Hepatic stellate cell (primary cell): ENCODE results near the gene FOXP4.
"Not testable (repeated sequence)": the region's sequence is repeated elsewhere in the genome, so short reads cannot be mapped to it uniquely, and the experiment has no call there.

Experiments
- DNase-seq: peaks from one replicate; pipeline ENCODE4 v3.0.0; 2011; ENCODE audit warnings: low spot score

Gene FOXP4

DNA sequence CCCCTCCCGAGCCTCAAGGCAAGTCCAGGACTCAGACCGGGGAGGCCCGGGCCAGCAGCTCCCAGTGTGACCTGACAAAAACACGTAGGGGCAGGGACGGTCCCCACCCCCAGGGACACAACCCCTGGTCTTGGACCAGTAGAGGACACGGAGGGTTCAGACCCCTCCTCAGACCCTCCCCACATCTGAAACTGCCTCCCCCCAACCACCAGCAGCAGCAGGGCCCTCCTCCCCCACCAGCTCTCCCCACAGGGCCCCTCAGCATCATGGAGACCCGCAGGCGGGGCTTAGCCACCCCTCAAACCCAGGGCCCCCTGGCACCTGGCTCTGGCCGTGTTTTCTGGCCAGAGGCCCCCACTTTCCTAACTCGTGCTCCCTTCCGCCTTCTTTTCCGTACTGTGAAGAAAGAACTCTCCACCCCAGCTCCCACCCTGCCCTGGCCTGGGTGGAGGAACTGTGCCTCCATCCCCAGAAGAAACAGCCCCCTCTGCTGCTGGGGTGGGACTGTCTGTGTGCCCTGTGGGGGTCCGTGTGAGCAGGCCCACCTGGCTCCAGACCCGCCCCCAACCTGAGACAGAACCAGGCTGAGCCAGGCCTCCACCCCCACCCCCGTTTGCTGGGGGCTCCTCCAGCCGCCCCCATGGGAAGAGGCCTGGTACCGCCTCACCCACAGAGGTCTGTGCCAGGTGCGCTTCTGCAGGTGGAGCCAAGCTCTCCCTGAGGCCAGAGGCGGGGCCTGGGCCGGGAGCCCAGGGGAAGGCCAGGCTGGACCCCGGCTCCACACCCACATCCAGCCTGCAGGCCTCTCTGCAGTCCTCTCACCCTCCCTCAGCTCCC, 53.1 kb downstream of the FOXP4 start:
- DNase-seq: no peak

GRCh38 chr6:41599852-41600445, 53.8 kb downstream of the FOXP4 start:
- no peak for DNase-seq

DNA sequence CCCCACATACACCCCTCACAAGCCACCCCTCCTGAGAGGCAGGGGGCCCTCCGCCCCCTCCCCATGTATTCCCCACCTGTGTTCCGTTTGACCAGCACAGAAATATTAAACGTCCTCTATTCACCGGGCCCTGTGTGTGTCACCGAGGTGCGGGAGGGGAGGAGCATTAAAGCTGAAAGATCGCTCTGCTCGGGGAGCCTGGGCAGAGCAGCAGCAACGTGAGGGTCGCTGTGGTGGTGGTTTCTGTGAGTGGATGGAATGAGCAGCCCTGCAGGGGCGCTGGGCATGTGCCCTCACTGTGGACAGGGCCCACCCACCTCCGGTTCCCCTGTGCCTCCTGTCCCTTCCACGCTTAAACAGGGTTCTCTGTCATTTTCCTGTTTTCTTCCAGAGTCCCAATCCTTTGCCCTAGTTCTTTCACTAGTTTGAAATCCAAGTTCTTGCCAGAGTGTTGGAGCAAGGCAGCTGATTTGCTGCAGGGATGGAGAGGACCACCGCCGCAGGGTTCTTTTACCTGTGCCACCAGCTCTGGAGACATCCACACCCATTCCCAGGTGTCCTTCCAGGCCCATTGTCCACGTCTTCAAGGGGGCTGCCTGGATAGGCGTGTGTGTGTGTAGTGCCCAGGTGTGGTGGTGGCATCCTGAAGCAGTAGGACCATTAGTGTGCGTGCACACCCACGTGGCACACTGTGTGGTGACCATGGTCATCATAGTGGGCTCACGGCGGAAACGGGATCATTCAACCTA, 54.5 kb downstream of the FOXP4 start:
- no peak for DNase-seq

- no peak for DNase-seq
These were observed 55.0 kb downstream of the FOXP4 start for GRCh38 chr6:41601248-41601549.

- no peak for DNase-seq
These were observed 56.2 kb downstream of the FOXP4 start for GRCh38 chr6:41602422-41602743.

DNA sequence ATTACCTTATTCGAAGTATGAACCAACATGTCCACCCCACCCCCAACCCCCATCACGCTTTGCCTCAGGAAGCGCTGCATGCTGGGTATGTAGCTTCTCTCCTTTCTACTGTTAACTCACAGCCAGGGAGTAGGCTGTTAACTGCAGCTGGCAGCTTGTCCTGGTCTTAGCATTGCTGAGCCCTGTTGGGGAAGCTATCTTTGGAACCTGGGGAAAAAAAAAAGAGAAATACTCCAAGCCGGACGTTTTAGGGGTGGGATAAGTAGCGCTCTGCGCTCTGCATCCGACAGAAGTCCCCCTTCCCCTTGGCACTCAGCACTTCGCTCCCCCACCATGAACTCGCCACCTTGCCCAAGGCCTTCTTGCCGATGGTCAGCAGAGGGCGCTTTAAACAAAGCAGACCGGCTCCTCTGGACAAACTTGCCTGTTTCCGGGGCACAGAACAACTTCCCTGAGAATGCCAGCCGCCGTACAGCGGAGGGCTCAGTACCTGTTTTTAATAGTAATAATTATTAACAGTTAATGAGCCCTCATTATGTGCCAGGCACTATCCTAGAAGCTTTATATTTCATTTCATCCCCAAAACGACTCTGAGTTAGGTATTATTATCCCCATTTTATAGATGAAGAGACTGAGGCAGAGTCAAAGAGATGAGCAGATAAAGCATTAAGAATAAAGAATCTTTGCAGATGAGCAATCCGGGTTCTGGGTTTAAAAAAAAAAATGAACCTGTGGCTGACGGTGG, 56.9 kb downstream of the FOXP4 start:
- peak; percentile 90 for DNase-seq

DNA sequence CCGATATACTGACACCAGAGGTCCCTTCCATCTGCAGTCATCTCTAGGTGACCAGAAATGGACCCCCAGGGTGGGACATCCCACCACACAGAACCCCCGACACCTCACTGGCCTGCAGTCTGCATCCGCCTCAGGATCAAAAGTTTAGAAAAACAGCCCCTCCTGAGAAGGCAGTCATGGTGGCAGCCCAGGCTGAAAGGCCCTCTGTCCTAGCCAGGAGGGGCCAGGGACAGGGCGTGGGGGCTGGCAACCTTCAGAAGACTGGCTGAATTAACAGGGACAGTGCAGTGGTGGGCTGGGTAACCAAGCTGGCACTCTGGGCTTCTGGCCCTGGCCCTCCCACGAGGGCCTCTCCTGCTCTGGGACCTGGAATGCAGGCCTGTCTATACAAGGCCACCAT, 57.8 kb downstream of the FOXP4 start:
- no peak for DNase-seq

GRCh38 chr6:41605649-41606048, 59.5 kb downstream of the FOXP4 start:
- DNase-seq: no peak

DNA sequence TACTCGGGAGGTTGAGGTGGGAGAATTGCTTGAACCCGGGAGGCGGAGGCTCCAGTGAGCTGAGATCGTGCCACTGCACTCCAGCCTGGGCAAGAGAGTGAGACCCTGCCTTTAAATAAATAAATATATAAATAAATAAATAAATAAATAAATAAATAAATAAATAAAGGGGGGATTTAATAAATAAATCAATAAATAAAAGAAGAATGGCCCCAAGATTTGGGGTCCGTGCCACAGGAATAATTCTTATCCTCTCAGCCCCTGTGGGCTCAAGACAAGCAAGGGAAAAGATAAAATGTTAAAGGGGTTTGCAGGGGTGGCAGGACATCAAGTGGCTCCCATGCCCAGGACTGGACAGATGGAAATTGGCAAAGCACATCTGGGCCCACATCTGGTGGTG, 60.9 kb downstream of the FOXP4 start:
- no peak for DNase-seq

- DNase-seq: no peak
These were observed 61.6 kb downstream of the FOXP4 start for GRCh38 chr6:41607736-41608135.

DNA sequence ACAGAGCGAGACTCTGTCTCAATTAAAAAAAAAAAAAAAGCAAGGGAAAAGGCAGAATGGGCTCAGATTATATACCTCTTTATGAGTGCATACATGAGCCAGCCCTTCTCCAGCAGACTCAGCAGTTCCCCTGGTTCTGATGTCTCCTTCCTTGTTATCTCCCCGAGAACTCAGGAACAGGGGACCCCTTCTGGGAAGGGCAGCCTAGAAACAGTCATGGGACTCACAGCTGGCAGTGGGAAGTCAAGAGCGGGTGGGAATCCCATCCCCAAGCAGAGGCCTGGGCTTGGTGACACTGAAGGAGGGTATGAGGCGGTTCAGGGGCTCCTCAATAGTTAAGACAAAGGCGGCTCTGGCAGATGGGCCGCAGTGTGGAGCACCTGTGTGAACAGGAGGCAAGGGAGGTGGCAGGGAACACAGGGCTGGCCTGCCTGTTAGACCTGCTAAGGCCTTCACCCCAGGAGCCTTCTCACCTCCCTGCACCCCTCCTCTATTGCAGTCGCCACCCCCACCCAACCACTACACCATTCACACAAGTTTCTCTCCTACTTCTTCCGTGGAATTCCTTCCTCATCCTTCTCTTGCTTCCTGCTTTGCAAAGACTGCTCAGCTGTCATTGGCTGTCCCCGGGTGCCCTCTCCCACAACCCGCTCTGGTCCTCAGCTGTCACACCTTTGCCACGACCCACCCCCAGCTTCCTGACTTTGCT, 62.4 kb downstream of the FOXP4 start:
- no peak for DNase-seq

- DNase-seq: no peak
These were observed 68.5 kb downstream of the FOXP4 start for GRCh38 chr6:41614715-41615114.

DNA sequence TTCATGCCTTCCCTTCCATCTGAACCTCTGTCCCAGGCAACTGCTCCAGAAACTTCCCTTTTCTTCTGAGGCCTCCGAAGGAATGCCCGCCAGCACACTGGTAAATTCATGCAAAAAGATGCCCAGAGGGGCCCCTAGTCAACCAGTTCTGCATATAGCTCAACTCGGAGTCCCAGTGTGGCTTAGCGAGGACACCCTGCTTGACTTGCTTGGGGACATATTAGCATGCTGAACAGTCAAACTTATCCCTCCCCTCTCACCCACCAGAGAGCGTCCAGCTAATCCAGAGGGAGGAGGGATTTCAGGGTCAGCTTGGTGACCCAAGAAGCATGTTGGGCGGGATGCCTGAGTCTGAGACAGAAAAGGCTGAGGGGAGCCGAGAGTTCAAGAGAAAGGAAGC, 69.1 kb downstream of the FOXP4 start:
- no peak for DNase-seq

DNA sequence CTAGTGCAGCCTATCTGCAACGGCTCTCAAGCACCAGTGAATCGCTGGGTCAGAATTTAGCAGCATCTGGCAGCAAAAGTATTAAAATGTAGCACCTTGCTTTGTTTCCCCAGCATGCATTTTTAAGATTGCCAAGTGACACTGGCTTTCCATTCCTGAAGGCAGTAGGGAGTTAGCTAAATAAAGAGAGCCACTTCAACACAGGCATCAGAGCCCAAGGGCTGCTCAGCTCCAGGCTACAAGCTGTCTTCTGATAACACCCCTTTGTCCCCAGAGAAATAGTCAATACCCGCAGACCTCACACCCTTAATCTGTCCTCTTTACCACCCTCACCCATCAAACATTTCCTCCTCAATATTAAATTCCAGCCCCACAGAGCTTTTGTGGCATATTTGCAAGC, 72.4 kb downstream of the FOXP4 start:
- no peak for DNase-seq

DNA sequence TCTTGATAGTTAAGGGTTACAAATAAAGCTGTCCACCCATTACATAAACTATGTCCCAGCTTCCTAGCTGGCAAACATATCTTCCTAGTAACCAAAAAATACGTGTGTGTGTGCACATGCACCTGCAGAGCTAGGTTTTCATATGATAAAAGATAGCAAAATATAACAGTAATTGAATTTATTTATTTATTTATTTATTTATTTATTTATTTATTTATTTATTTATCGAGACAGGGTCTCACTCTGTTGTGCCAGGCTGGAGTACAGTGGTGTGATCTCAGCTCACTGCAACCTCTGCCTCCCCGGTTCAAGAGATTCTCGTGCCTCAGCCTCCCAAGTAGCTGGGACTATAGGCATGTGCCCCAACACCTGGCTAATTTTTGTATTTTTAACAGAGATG, 73.0 kb downstream of the FOXP4 start:
- DNase-seq: not testable (repeated sequence)

DNA sequence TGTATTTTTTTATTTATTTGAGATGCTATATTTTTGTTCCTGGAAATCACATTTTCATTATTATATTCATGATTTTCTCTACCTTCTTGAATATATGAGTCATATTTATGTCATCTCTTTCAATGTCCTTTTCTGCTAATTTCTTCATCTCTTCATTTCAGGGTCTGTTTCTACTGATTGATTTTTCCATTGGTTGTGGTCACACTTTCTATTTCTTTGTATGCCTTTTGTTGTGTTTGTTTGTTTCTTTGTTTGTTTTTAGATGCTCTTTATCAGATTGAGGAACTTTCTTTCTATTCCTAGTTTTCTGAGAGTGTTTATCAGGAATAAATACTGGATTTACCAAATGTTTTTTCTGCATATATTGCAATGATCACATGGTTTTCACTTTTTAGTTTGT, 75.2 kb downstream of the FOXP4 start:
- no peak for DNase-seq

DNA sequence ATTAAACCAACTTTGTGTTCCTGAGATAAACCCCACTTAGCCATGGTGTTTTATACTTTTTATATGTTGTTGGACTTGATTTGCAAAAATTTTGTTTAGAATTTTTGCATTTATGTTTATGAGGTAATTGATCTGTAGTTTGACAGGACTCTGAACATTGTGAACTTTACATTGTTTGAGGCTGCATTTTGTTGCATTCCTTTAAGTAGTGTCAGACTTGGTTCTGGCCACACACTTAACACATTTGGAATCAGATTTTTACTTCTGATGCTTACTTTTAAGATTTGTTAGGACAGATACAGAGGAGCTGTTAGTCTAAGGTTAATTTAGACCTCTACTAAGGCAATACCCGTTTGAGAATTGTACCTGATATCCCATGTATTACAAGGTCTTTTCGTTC, 75.6 kb downstream of the FOXP4 start:
- DNase-seq: no peak

DNA sequence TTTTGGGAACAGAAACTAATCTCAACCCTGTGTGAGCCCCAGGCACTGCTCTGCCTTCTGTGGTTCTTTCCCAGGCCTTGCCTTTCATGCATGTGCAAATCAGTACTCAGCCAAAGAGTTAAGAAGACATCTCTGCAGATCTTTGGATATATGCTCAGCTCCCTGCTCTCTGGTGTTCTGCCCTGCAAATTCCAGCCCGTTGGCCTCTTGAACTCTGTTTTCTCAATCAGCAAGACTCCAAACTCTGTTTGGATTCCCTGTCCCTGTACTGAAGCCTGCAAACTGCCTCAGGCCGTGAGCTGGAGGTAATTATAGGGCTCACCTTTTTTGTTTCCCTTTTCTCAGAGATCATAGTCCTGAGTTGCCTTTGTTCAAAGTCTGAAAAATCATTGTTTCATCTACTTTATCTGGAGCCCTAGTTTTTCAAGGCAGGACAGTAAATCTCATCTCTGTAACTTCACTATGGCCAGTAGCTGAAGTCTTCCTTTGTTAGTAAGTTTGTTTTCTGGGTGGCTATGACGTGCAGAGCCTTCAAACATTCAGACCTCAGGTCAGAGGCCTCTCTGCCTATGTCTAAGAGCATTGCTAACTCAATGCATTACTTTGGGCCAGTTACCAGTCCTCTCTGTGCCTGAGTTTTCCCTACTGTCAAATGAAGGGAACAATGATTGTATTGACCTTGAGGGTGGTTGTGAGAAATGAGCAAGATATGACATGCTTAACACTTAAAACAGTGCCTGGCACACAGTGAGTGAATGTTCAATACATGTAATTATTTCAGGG, 76.2 kb downstream of the FOXP4 start:
- DNase-seq: no peak

DNA sequence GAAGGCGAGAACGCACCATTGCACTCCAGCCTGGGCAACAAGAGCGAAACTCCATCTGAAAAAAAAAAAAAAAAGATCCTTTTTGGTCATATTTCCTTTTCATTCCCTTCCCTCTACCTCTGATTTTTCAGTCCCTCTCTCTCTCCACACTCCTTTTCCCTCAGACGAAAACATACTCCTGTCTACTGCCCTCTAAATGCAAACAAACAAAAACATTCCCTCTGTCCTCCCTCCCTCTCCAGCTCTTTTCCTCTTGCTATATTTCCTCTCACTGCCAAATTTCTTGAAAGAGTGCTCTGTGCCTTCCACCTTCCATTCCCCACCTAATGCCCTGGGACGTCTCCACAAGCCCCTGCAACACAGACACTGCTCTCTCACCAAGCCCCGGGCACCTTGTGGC, 77.1 kb downstream of the FOXP4 start:
- DNase-seq: no peak

DNA sequence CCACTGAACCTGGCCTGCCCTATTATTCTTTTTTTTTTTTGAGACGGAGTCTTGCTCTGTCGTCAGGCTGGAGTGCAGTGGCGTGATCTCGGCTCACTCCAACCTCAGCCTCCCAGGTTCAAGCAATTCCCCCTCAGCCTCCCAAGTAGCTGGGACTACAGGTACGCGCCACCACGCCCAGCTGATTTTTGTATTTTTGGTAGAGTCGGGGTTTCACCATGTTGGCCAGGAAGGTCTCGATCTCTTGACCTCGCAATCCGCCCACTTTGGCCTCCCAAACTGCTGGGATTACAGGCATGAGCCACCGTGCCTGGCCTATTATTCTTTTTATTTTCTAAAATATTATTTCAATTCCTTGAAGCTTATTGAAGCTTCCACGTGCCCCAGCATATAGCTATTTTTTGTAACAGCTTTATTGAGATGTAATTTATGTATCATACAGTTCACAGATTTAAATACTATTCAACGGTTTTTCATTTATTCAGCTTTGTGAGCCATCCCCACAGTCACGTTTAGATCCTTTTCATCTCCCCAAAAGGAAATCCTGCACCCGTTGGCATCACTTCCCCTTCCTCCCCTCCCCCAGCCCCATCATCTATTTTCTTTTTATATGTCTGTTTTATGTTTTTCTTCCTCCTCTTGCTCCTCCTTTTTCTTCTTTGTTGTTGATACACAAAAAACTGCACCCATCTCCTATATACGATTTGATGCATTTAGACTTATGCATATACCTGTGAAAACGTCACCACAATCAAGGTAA, 78.6 kb downstream of the FOXP4 start:
- no peak for DNase-seq

DNA sequence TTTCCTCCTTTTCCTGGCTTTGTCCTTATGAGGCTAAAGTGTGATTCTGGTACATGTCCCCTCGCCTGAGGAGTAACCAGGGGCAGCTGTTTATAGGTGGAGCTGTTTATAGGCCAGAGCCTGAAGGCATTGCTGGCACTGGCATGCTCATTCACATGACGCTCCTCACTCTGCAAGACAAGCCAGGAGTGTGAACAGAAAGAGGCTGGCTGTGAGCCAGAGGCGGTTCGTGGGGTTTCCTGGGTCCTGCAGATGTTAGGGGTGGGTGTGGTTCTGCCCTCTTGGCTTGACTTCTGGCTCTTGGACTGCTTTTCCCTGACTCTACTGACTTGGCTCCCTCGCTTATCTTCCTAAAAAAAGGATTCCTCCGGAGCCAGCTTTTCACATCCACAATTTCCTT, 79.3 kb downstream of the FOXP4 start:
- DNase-seq: no peak
